ENCODE data around the gene KRT37.

DNA sequence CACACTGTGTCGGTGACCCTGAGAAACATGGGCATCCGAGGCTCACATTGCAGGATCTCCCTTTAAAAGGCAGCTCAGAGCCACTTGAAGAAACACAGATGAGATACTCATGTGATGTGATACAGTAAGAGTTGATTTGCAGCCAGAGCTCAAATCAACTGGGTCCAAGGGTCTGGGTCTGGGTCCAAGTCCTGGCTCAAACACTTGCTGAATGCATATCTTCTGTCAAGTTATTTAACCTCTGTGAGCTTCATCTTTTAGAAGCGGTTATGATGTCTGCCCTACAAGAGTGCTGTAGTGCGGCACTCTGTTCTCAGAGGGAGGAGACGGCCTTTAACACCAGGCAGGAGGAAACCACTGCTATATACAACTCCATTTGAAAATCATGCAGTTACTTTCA, 10.0 kb upstream of the KRT37 start:
- no peak for TF ChIP-seq POLR2AphosphoS5 (IDR thresholded peaks at IDR 0.05)
- TF ChIP-seq, protein P1, sequence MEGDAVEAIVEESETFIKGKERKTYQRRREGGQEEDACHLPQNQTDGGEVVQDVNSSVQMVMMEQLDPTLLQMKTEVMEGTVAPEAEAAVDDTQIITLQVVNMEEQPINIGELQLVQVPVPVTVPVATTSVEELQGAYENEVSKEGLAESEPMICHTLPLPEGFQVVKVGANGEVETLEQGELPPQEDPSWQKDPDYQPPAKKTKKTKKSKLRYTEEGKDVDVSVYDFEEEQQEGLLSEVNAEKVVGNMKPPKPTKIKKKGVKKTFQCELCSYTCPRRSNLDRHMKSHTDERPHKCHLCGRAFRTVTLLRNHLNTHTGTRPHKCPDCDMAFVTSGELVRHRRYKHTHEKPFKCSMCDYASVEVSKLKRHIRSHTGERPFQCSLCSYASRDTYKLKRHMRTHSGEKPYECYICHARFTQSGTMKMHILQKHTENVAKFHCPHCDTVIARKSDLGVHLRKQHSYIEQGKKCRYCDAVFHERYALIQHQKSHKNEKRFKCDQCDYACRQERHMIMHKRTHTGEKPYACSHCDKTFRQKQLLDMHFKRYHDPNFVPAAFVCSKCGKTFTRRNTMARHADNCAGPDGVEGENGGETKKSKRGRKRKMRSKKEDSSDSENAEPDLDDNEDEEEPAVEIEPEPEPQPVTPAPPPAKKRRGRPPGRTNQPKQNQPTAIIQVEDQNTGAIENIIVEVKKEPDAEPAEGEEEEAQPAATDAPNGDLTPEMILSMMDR (IDR thresholded peaks at IDR 0.05) = no peak
- TF ChIP-seq POLR2A (IDR thresholded peaks at IDR 0.05) = no peak
- TF ChIP-seq EP300 (IDR thresholded peaks at IDR 0.05) = no peak
